Middle frontal gyrus (tissue), 1 donor: ENCODE results near the gene PHC3.

Experiments
- DNase-seq: peaks from one replicate; pipeline ENCODE4 v3.0.0-alpha.2; 2015; ENCODE audit warnings: low spot score; ENCODE audit errors: extremely low spot score

PHC3 gene

DNA sequence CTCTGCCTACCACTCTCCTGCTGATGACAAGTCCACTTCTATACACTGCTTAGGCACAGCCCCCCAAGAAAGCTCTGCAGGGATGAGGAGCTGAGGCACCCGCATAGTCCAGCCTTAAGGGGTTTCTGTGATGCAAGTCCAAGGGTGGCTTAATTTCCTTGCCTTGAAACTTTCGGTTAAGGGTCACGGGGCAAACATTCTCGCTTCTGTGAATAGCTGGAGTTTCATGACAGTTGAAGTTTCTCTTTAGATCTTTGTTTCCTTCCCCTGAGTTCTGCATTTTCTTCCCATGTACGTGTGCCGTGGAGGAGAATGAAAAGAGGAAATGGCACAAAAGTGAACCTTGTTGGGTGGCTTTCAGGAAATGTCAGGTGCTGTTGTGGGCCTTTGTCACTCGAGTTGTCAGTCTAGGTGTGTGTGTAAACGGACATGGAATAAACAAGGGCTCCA is 136.7 kb downstream of the PHC3 start:
- DNase-seq = no peak

DNA sequence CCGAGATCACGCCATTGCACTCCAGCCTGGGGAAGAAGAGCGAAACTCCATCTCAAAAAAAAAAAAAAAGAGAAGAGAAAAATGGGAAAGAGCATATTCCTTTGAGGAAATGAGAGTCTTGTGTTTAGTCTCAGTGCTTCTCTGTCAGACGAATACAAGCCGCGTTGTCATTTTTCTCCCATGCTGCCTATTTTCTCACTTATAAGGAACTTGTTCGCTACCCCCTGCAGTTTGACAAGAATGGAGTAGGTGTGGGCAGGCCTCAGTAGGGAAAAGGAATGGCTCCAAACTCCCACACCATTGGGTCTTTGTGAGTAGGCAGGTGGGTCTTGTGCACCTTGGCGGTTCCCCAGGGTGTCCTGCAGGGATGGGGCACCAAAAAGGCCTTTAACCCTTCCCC is 137.3 kb downstream of the PHC3 start:
- DNase-seq = no peak

DNA sequence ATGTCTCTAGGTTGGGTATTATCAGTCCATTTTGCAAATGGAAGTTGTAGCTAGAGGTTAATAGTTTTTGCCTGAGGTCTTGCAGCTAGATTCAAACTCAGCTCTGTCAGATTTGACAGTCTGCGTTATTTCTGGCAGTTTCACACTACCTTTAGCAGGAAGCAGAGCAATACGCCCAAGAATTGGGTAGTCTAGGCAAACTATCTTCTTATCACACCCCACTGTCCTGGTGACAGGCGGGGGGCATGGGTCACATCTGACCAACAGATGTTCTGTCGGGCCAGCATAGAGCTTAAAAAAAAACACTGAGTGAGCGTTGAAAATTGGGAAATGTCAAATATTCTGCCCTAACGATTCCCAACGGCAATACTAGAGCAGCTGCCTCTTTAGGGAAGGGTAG is 138.0 kb downstream of the PHC3 start:
- no peak for DNase-seq

DNA sequence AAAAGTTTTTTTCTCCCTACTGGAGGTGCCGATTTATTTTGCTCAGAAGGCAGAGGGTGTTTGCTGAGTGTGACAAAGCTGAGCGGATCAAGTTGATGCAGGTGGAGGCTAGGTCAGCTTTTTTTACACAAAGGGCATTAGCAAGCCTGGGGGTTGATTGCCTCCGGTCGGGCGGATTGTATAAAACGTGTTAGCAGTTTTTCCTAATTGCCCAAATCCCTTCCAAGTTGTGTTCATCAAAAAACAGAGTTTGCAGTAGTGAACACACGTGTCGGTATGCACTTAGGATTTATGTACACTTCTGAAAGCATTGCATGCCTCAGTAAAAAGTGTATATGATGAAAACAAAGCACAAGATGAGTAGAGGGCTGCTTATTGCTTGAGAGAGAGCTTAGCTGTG is 141.1 kb downstream of the PHC3 start:
- DNase-seq = no peak

DNA sequence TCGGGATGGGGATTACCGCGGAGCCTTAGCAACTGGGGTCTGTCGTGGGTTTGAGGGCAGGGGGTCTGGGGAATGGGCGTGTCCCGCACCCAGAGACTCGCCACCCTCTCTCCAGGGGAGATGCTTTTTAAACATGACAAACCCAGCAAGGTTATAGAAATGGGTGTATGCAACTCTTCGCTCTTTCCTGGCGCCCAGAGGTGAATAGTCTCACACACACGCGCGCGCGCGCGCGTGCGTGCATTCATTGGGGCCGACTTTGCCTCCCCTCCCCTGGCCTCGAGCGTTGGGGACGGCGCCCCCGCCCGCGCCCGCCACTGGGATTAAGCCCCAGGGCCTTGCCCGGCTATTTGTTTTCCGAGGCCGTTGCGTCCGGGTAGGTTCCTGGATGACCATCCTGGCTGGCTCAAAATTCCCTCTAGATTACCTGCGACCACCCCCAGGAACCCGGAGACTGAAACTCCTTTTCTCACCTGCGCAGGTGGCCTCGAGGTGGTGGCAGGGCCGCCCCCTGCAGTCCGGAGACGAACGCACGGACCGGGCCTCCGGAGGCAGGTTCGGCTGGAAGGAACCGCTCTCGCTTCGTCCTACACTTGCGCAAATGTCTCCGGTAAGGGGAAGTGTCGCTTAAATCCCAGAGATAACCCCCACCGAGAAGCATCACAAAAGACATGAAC is 143.0 kb downstream of the PHC3 start:
- DNase-seq = no peak
